HG02610 (cell line): ENCODE measurements around the gene UAP1L1.

Experiments
- ATAC-seq: cut with Tn5 transposase; IDR thresholded peaks from one replicate; pipeline ENCODE4 v1.9.1; 2021; ENCODE audit warnings: mild to moderate bottlenecking, moderate library complexity; ENCODE audit not compliant: unreplicated experiment

Gene UAP1L1

DNA sequence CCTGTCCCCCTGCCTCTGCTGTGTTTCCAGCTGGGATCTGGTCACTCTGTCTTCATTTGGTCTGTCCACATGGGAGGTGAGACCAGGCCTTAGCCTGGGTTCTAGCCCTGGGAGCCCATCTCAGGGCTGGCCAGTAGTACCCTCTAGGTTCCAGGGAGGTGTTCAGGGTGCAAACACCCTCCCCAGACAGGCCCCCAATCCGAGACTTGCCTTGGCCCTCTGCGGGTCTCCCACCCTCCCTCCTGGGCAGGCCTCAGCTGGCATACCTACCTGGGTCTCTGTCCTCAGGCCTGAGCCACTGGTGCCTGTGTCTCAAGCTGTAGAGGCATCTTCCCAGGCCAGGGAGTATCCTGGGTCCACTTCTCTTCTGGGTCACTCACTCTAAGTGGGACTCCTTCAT lies 6.0 kb upstream of the UAP1L1 start:
- no peak for ATAC-seq

DNA sequence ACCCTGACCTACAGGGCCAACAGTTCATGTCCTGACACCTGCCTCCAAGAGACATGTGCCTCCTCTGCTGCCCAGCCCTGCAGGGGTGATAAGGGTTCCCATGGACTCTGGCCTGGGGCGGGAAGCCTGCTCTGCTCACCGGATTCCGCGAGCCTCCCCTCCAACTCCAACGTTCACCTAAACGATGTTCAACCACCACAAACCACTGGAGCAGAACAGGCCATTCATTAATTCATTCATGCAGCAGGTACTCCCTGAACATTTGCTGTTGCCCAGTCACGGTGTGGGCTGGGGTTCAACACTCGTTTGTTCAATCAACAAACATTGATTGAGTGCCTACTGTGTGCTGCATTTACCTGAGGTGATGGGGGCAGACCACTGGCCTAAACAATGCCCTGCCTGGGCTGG lies 3.3 kb upstream of the UAP1L1 start:
- ATAC-seq: no peak

DNA sequence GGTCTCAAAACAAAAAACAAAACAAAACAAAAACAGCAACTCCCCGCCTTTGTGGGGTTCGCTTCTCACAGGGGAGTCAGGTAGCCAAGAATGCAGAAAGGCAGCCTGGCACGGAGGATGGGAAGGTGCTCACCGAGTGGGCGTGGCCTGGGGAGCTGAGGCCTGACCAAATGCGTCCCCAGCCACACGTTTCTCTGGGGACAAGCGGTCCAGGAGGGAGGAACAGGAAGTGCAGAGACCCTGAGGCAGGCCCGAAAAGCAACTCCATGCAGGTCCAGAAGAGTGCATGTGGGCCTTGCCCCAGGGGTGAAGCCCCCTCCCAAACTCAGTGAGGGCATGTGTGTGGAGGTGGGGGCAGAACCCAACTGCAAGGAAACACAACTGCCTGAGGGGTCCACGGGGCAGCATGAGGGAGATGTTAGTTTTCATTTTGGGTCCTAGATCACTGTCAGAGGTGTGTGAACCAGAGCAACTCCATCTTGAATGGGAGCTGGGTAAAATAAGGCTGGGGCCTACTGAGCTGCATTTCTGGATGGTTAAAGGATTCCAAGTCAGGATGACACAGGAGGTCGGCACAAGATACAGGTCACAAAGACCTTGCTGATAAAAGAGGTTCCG lies 2.6 kb upstream of the UAP1L1 start:
- ATAC-seq: no peak

DNA sequence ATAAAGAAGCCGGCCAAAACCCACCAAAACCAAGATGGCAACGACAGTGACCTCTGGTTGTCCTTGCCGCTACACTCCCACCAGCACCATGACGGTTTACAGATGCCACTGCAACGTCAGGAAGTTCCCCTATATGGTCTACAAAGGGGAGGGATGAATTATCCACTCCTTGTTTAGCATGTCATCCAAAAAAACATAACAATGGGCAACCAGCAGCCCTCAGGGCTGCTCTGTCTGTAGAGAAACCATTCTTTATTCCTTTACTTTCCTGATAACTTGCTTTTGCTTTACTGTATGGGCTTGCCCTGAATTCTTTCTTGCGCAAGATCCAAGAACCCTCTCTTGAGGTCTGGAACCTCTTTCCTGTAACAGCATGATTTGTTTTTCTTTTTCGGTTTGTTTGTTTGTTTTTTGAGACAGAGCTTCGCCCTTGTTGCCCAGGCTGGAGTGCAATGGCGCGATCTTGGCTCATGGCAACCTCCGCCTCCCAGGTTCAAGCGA lies 2.0 kb upstream of the UAP1L1 start:
- no peak for ATAC-seq

DNA sequence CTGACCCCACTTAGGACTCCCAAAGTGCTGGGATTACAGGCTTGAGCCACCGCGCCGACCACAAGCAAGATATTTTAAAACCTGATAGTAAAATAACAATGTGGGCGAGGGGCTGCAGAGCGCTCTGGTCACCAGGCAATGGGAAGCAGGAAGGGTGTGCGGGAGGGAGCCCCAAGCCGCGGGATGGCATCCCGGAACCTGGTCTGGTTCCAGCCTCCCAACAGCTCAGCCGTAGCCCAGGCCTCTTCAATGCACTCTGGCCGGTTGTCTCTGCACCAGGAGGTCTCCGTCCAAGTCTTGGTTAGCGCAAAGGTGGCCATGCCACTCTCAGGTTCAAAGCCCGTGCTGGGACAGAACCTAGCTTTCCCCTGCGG lies 694 bp upstream of the UAP1L1 start:
- ATAC-seq: no peak

DNA sequence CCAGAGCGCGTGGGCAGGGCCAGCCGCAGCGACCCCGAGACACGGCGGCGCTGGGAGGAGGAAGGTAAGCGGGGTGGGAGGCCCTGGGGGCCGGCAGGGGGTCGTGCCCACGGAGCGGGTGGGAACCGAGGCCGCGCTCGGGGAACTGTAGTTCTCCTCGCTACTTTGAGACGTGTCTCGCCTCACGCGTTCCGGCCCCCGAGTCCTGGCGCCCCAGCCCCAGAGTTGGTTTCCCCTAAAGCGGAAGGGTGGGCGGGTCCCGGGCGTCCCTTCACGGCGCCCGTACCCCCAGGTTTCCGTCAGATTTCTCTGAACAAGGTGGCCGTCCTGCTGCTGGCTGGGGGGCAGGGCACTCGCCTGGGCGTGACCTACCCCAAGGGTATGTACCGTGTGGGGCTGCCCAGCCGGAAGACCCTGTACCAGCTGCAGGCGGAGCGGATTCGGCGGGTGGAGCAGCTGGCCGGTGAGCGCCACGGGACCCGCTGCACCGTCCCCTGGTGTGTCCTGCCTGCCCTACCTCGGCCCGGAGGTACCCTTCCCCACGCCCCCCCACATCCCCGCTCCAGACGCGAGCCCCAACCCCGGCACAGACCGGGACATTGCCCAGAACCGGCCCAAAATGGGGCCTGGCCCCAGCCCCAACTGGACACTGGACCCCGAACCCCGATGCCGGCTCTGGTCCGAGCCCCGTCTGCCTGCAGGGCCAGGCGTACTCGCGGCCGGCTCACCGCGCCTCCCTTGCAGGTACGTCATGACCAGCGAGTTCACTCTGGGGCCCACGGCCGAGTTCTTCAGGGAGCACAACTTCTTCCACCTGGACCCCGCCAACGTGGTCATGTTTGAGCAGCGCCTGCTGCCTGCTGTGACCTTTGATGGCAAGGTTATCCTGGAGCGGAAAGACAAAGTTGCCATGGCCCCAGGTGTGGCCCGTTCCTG lies 709 bp downstream of the UAP1L1 start:
- ATAC-seq: no peak

DNA sequence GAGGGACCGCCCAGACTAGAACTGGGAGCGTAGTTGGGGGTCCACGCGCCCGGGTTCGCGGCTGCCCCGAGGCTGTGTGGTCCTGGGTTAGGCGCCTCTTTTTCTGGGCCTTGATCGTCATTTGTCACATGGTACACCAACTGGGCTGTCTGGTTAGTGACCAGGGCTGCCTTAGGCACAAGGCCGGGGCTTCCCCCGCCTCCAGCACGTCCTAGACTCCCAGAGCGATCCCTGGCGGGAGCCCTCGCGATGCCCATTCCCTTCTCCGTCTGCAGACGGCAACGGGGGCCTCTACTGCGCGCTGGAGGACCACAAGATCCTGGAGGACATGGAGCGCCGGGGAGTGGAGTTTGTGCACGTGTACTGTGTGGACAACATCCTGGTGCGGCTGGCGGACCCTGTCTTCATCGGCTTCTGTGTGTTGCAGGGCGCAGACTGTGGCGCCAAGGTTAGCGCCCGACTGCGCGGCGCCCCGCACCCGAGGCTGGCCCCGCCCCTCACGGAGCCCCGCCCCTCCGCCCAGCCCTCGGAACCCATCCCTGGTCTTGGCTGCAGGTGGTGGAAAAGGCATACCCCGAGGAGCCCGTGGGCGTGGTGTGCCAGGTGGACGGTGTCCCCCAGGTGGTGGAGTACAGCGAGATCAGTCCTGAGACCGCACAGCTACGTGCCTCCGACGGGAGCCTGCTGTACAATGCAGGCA lies 1.5 kb downstream of the UAP1L1 start:
- no peak for ATAC-seq

DNA sequence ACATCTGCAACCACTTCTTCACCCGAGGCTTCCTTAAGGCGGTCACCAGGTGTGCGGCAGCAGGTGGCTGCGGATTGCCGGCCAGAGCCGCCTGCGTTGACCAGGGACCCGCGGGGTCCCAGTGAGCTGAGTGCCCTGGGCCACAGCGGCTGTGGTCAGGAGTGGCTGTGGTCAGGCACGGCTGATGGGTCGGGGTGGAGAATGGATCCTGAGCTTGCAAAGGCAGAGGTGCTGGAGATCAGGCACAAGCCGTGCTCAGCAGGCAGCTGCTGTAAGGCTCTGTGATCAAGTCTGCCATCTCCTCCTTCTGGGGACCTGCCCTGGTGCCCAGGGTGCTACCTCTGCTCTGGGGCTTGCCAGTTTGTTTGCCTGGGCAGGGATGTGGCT lies 2.1 kb downstream of the UAP1L1 start:
- no peak for ATAC-seq

DNA sequence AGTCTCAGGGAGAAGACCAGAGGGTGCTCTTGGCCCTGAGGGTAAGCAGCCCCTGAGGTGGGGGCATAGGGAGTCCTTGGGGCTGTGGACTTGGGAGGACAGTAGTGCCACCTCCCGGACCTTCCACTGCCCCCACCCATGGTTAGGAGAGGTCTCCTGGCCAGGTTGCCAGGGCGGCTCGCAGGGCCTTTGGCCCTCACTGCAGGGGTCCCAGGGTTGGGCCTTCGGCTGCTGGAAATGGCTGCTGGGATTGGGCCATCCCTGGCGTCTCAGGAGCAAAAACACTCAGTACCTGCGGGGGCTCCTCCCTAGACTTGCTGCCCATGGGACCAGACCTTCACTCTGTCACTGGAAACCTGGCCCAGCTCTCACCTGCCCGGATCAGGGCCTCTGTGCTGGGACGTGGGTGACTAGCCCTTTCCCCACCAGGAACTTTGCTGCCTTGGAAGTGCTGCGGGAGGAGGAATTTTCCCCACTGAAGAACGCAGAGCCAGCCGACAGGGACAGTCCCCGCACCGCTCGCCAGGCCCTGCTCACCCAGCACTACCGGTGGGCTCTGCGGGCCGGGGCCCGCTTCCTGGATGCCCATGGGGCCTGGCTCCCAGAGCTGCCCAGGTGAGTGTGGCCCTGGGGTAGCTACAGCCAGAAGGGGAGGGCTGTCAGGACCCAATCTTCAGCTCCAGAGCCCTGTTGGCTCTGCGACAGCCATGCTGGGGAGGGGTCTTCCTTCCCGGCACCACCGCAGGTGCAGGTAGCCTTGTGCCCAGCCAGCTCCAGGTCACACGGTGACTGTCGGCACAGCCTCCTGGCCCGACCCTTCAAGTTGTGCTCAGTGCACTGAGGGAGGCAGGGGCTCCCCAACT lies 3.2 kb downstream of the UAP1L1 start:
- no peak for ATAC-seq

DNA sequence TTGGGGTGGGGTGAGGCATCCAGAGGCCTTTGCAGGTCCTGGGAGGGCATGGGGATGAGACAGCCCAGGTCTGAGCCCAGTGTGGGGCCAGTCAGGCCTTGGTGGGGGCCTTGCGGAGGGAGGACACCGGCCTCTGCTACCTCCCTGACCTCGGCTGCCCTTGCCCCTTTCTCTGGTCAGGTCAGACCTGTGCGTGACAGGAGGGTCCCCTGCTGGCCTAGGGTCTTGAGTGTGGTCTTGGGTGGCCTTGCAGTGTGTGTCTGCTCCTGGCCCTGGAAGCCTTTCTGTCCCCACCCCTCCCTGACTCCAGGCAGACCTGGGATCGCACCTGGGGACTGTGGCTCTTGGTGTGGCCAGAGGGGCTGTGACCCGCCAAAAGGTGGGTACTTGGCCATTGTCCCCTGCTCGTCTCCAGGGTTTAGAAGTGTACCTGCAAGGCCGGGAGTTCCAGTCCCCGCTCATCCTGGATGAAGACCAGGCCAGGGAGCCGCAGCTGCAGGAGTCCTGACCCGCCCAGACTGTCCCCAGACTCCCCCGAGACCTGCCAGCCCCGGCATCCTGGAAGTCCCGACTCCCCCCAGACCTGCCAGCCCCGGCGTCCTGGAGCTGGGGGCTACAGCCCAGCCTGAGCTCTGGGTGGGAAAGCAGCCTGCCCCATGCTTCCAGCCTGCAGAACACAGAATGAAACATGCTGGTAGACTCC lies 5.1 kb downstream of the UAP1L1 start:
- ATAC-seq: no peak

DNA sequence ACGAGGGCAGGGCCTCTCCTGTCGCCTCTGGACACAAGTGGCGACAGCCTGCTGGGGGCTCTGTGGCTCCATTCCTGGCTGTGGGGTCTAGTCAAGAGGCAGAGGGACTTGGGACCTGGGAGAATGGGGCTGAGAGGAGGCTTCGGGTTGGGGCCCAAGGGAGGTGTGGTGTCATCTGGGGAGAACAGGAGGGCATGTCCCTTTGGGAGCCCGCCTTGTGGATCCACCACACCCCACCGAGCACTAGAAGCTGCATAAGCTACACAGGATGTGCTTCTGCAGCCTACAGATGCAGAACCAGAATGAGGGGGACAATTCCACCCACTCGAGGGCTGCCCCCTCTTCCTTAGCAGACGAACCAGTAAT lies 5.6 kb downstream of the UAP1L1 start:
- no peak for ATAC-seq

DNA sequence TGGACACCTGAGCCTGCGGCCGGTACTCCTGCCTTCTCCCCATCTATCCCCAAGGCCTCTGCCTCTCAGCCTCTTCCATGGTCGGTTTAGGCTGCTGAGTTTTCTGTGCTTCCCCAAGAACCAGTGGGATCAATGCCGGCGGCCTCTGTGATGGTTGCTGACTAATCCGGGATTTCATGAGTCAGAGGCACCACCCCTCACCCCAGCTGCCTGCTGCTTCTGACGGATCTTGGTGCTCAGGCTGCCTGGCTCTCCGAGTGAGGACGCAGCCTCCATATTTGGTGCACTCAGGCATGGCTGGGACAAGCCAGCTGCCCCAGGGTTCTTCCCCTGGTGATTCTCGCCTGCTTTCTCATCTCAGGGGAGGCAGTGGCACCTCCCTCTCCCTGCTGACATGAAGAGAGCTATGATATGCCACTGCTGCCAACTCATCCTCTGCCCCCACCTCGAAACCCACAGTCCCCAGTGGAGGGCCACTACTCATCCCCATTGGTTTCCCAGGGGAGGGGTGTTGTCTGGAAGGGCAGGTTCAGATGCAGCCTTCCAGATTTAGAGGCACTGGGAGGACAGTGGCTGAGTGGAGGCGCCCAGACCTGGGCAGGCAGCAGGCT lies 6.2 kb downstream of the UAP1L1 start:
- no peak for ATAC-seq

DNA sequence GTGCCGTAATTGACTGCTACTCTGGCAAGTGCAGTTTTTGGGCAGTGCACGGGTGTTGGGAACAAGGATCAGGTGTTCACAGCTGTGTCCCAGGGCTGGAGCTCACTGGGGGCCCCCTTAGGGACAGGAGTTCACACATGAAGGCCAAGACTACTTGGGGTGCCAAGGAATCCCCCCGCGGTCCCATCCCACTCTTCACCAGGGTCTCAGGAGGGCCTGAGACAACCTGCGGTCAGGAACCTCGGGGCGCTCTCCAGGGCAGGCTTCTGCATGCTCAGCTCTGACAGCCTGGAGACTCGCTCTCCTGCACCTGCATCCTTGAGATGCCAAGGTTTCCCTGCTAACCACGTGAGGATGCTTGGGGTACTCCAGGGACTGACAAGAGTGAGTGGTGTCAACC lies 7.2 kb downstream of the UAP1L1 start:
- ATAC-seq: no peak

DNA sequence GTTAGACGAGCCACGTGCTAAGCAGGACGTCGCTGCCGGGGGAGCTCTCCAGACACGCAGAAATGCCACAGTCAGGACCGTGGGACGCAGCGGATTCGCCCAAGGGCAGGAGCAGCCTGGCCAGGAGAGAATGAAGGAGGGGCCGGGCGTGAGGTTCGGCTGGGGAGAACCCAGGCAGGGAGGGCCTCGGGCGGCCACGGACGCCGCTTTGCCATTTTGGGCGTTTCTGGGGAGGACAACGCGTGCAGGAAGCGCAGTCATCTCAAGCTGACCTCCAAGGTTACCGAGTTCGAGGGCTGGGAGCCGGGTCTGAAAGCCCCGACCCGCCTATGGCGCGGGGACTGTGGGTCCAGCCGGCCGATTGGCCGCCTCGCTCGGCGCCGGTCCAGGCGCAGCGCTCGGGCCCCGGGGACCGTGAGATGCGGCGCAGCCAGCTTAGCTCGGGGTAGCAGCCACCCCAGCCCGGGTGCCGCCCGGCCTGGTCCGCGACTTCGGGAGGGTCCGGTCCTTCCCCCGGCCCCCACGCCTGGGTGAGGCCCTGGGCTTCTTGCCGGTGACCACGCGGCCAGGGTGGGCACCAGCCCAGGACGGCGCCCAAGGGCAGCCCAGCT lies 8.7 kb downstream of the UAP1L1 start:
- ATAC-seq: peak; percentile 4

DNA sequence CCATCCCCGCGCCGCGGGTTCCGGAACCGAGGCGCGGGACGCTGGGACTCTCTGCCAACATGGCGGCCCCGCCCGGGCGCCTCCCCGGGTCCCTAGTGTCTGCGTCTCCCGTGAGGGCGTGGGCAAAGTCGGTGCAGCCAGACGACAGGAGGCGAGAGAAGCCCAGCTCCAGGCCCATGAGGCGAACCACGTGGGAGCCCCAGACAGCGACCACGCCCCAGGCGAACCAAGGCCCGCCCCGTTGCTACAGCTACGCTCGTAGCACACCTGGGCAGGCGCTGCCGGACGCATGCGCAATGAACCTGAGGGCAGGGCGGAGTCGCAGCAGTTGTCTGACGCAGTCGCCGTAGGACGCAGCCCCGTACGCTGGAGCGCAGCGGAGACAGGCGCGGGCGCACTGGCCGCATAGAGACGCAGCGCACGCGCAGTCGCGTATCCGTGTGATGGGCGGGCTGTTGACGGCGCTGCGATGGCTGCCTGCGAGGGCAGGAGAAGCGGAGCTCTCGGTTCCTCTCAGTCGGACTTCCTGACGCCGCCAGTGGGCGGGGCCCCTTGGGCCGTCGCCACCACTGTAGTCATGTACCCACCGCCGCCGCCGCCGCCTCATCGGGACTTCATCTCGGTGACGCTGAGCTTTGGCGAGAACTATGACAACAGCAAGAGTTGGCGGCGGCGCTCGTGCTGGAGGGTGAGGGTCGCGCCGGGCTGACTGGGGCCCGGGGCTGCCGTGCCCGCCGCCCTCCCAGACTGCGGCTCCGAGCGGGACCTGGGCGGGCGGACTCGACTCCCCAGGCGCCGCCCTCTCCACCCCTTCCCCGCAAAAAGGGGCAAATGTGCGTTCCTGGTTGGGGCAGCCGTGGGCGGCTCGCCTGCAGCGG lies 9.5 kb downstream of the UAP1L1 start, which contains the start of gene MAN1B1:
TSS of gene MAN1B1 (plus strand) at position 455 of the 878 bp plus-strand sequence. CDS start at position 470, 15 bp downstream.
- ATAC-seq: peak; percentile 80

DNA sequence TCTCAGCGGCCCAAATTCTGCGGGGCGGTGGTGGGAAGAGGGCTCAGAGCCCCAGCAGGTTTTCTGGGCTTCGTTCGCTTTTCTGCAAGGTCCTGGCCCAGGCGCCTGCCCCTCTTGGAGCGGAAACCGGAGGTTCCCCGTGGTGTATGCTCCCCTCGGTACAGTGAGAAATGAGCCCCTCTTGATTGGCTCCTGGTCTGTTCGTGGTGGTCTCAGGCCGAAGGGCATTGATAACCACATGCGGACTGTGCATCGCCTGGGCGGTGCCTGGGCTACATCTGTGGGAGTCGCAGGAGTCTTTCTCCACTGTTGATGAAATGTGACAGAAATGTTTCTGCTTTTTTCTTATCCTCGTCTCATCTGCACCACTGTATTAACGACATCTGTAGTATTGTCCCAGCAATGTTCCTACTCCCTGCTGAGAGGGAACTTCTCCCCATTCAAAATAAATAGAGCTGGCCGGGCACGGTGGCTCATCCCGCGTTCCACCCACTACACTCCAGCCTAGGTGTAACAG lies 10.2 kb downstream of the UAP1L1 start:
- ATAC-seq: no peak

DNA sequence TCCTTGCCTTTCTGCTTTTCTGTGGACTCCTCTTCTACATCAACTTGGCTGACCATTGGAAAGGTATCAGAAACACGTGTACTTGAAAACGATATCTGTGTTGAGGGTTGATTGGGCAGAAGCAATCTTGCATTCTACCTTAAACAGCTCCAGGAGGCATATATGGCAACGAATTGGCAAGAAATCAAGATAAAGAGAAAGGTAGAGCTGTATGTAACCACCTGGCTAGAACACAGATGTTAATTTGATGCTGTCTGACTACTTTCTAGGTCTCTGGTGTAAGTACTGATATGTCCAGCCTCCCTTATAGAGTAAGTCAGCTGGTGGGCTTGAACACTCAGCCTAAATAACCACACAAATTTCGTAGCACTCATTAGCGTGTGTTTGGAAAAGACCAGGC lies 10.8 kb downstream of the UAP1L1 start:
- ATAC-seq: no peak
